Left renal cortex interstitium (tissue), 4 donors: ENCODE measurements around the gene C2orf42. TPM values are rescaled to one million over a fixed set of nuclear protein-coding genes. Genes with fewer than 3 reads are reported as not detected.
"Not testable (repeated sequence)": the region's sequence is repeated elsewhere in the genome, so short reads cannot be mapped to it uniquely, and the experiment has no call there.

ENCODE experiments used
- DNase-seq, 4 donors: peaks; one replicate each; pipeline ENCODE4 v3.0.0-alpha.2; 2013; ENCODE audit warnings: low read depth in 4 of 4, low spot score in 2 of 4, missing footprints in 1 of 4
- polyA plus RNA-seq, 4 donors: library from polyadenylated mRNA; unstranded; fragments of 120-200 nt; gene quantifications; one replicate each; pipeline ENCODE4 v1.2.1, GENCODE V29; 2013; ENCODE audit not compliant: insufficient read length in 4 of 4

The C2orf42 gene
- polyA plus RNA-seq, 4 donors = 16.1 to 18.6 (median 16.9) TPM

GRCh38 chr2:70133491-70134322 lies 57.1 kb downstream of the C2orf42 start:
- DNase-seq = no peak

GRCh38 chr2:70133127-70133452 lies 57.7 kb downstream of the C2orf42 start:
- DNase-seq = no peak

GRCh38 chr2:70132244-70133126 lies 58.3 kb downstream of the C2orf42 start:
- no peak for DNase-seq

- DNase-seq = not testable (repeated sequence)
Observed at GRCh38 chr2:70131344-70132143, 59.3 kb downstream of the C2orf42 start.

GRCh38 chr2:70128005-70128404 lies 62.8 kb downstream of the C2orf42 start:
- DNase-seq = no peak

- DNase-seq = no peak
Observed at GRCh38 chr2:70126413-70126812, 64.4 kb downstream of the C2orf42 start.

- DNase-seq = no peak
Observed at GRCh38 chr2:70125498-70125898, 65.3 kb downstream of the C2orf42 start.

GRCh38 chr2:70124983-70125480 lies 65.8 kb downstream of the C2orf42 start:
- DNase-seq = peak in 1 of 4 donors; percentile 69

- DNase-seq = no peak
Observed at GRCh38 chr2:70123829-70124116, 67.0 kb downstream of the C2orf42 start.

- DNase-seq = peak in 1 of 4 donors; percentile 79
Observed at GRCh38 chr2:70123051-70123828, 67.6 kb downstream of the C2orf42 start.

GRCh38 chr2:70122470-70122869 lies 68.3 kb downstream of the C2orf42 start:
- DNase-seq = no peak

- DNase-seq = no peak
Observed at GRCh38 chr2:70121627-70122372, 69.0 kb downstream of the C2orf42 start.

GRCh38 chr2:70118798-70119454 lies 71.9 kb downstream of the C2orf42 start:
- no peak for DNase-seq

- DNase-seq = no peak
Observed at GRCh38 chr2:70116936-70117552, 73.8 kb downstream of the C2orf42 start.

GRCh38 chr2:70115646-70116442 lies 75.0 kb downstream of the C2orf42 start:
- no peak for DNase-seq

GRCh38 chr2:70113359-70114070 lies 77.3 kb downstream of the C2orf42 start:
- DNase-seq = no peak
